ENCODE results near the gene TRIM28. TPM values are rescaled to one million over a fixed set of nuclear protein-coding genes. Genes with fewer than 3 reads are reported as not detected.

Gene TRIM28
- polyA plus RNA-seq, 10 donors, result 277 to 491 (median 336) TPM

- DNase-seq, result no peak
Measured at GRCh38 chr19:58546019-58546530, 2.2 kb downstream of the TRIM28 start.

- DNase-seq, result no peak
Measured at GRCh38 chr19:58547323-58548312, 3.8 kb downstream of the TRIM28 start.

- no peak for DNase-seq
Measured at GRCh38 chr19:58548859-58549663, 5.2 kb downstream of the TRIM28 start.

GRCh38 chr19:58549664-58550361 is 5.9 kb downstream of the TRIM28 start:
- no peak for DNase-seq

- DNase-seq, result no peak
Measured at GRCh38 chr19:58550362-58551122, 6.7 kb downstream of the TRIM28 start.

GRCh38 chr19:58551123-58551497 is 7.2 kb downstream of the TRIM28 start:
- DNase-seq, result no peak

GRCh38 chr19:58551577-58552471 is 8.0 kb downstream of the TRIM28 start:
- no peak for DNase-seq

GRCh38 chr19:58552655-58553054 is 8.8 kb downstream of the TRIM28 start:
- no peak for DNase-seq

- DNase-seq, result no peak
Measured at GRCh38 chr19:58553799-58554493, 10.1 kb downstream of the TRIM28 start.

GRCh38 chr19:58554494-58555368 is 10.9 kb downstream of the TRIM28 start, which contains the start of gene CHMP2A:
Gene CHMP2A (minus strand): TSS chr19:58555105. CDS start chr19:58554212, 893 bp downstream.
- peak; percentile 97 to 98 (median 97) for DNase-seq

- no peak for DNase-seq
Measured at GRCh38 chr19:58555369-58555885, 11.6 kb downstream of the TRIM28 start.

- DNase-seq, result no peak
Measured at GRCh38 chr19:58555920-58556621, 12.2 kb downstream of the TRIM28 start.

- no peak for DNase-seq
Measured at GRCh38 chr19:58556622-58557220, 12.9 kb downstream of the TRIM28 start.

GRCh38 chr19:58557221-58558065 is 13.6 kb downstream of the TRIM28 start:
- no peak for DNase-seq

GRCh38 chr19:58558066-58558622 is 14.3 kb downstream of the TRIM28 start, which contains the start of gene UBE2M:
Gene UBE2M (minus strand): TSS chr19:58558611. CDS start chr19:58558381, 230 bp downstream.
- no peak for DNase-seq

All from muscle of back (tissue), 11 donors.